ENCODE data around the gene ZNF641. TPM values are rescaled to one million over a fixed set of nuclear protein-coding genes. Genes with fewer than 3 reads are reported as not detected.

ZNF641 gene
- total and polyA plus RNA-seq, 2 donors (not counting 3 experiments of a cell fraction or from before 2014, with no cell fraction given), result 3.5 to 6.7 TPM

GRCh38 chr12:48340943-48341342, 9.8 kb downstream of the ZNF641 start:
- Histone ChIP-seq H3K4me2 (ENCODE audit: insufficient read depth, low read length) (no peak overlapping the region), H3K4me1 (ENCODE audit: control insufficient read depth, extremely low read depth, insufficient read depth, low read length) (no peaks in the 10 kb centered on the region), H3K9me1 (replicated peaks; ENCODE audit: control insufficient read depth, extremely low read depth, insufficient read depth, low read length) (no peaks in the 10 kb centered on the region), H3K79me2 (ENCODE audit: control insufficient read depth, insufficient read depth, low read length) (no peaks in the 10 kb centered on the region), H4K20me1 (replicated peaks; ENCODE audit: control insufficient read depth, extremely low read depth, insufficient read depth, low read length) (no peaks in the 10 kb centered on the region), H3K4me3 (replicated peaks in 1 of 3; ENCODE audit: insufficient read depth in 1 of 3, low read depth in 1 of 3, low read length in 3 of 3) (no peak overlapping the region), H3K9ac (replicated peaks; ENCODE audit: extremely low read depth, insufficient read depth, low read length) (no peak overlapping the region), H3K9me3 (replicated peaks; ENCODE audit: control insufficient read depth, insufficient read depth, low read length) (no peaks in the 10 kb centered on the region), H3K27ac (ENCODE audit: insufficient read depth, low read depth, low read length) (no peak overlapping the region), H2AFZ (ENCODE audit: low read depth, low read length) (no peak overlapping the region), H3K27me3 (ENCODE audit: control insufficient read depth in 2 of 2, insufficient read depth in 2 of 2, low read length in 2 of 2) (no peaks in the 10 kb centered on the region), H3K36me3 (ENCODE audit: control insufficient read depth in 2 of 2, extremely low read depth in 1 of 2, insufficient read depth in 2 of 2, low read length in 2 of 2) (peaks cover 0 to 5% of the 10 kb centered on the region in 2 experiments)
- intact Hi-C loops (cut with micrococcal nuclease), result loop anchor here (5.0 to 10.0 kb wide), 2 partner anchors 111 to 146 kb away; no protein-coding TSS in a partner anchor
- no peak for DNase-seq (ENCODE audit: low read depth, low spot score)
- ChIA-PET POLR2A (no interaction called here), CTCF (no interaction called here)
- TF ChIP-seq, protein P1, sequence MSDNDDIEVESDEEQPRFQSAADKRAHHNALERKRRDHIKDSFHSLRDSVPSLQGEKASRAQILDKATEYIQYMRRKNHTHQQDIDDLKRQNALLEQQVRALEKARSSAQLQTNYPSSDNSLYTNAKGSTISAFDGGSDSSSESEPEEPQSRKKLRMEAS (IDR thresholded peaks at IDR 0.05; ENCODE audit: insufficient read depth, insufficient read length), result no peak
- no peak for TF ChIP-seq CTCF (IDR thresholded peaks at IDR 0.05; ENCODE audit: extremely low read depth in 1 of 2, insufficient read depth in 1 of 2, low read depth in 1 of 2, low read length in 2 of 2)
- no peak for TF ChIP-seq GATA2 (IDR thresholded peaks at IDR 0.05; ENCODE audit: insufficient read depth, insufficient read length, low read depth, low read length)
- TF ChIP-seq EZH2 (IDR thresholded peaks at IDR 0.05; ENCODE audit: borderline replicate concordance, low read depth, low read length, severe bottlenecking), result no peak
- TF ChIP-seq POLR2AphosphoS5 (IDR thresholded peaks at IDR 0.05; ENCODE audit: insufficient read depth, low read depth, low read length), result no peak
- TF ChIP-seq JUN (IDR thresholded peaks at IDR 0.05; ENCODE audit: borderline replicate concordance, insufficient read depth, insufficient read length, low read depth), result no peak
- TF ChIP-seq FOS (IDR thresholded peaks at IDR 0.05; ENCODE audit: borderline replicate concordance, insufficient read depth, low read length), result no peak
- no peak for TF ChIP-seq MYC (IDR thresholded peaks at IDR 0.05; ENCODE audit: low read depth, low read length)
- no peak for TF ChIP-seq POLR2A (IDR thresholded peaks at IDR 0.05; ENCODE audit: low read depth, low read length)
- FAIRE-seq, result no peak
- dilution Hi-C loops (cut with MboI; ENCODE audit: extremely low pct_ligation_motif_present, low sequenced_read_pairs), result no loop called here
- BruUV-seq (replicated peaks), result no TSS peak

Data from endothelial cell of umbilical vein (primary cell).